GM10248 (cell line): ENCODE data around the gene SELENOM.
"Not testable (repeated sequence)": the region's sequence is repeated elsewhere in the genome, so short reads cannot be mapped to it uniquely, and the experiment has no call there.

Experiments
- CTCF ChIA-PET: fragments of 300-600 bp; sonication (Branson Sonifier 250); formaldehyde crosslinking; extraction: SDS; loops from one replicate; lab custom pipeline; 2021; ENCODE audit warnings: antibody characterized with exemption; lab: Yijun Ruan, JAX
- POLR2A ChIA-PET: fragments of 350-650 bp; sonication (Branson Sonifier 250); formaldehyde crosslinking; extraction: SDS; loops from one replicate; lab custom pipeline; 2020; ENCODE audit warnings: antibody characterized with exemption; lab: Yijun Ruan, JAX
- DNase-seq: peaks from one replicate; pipeline ENCODE4 v3.0.0; 2012; ENCODE audit errors: extremely low spot score
- TF ChIP-seq, protein P1 (sequence below): IDR thresholded peaks from 2 replicates; pipeline ENCODE4 v1.5.1; 2012; ENCODE audit warnings: mild to moderate bottlenecking, low read depth; ENCODE audit errors: extremely low read depth, missing control alignments, control extremely low read depth

The SELENOM gene

DNA sequence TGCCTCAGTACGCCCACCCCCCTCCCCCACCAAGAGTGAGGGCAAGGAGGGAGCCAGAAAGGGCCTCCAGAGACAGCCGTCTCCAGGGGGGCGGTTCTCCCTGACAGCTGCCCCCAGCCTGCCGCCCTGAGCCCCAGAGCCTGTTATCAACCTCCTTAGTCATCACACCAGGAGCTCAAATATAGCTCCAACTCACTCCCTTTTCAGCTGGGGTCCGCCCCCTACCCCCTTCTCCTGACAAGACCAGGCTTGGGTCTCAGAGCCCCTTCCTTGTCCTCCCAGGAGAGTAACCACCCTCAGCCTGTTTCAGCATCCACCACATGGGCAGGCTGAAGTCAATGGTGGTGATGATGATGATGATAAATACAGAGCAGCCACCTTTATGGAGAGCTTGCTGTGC lies 12.9 kb upstream of the SELENOM start:
- DNase-seq: no peak
- TF ChIP-seq, protein P1, sequence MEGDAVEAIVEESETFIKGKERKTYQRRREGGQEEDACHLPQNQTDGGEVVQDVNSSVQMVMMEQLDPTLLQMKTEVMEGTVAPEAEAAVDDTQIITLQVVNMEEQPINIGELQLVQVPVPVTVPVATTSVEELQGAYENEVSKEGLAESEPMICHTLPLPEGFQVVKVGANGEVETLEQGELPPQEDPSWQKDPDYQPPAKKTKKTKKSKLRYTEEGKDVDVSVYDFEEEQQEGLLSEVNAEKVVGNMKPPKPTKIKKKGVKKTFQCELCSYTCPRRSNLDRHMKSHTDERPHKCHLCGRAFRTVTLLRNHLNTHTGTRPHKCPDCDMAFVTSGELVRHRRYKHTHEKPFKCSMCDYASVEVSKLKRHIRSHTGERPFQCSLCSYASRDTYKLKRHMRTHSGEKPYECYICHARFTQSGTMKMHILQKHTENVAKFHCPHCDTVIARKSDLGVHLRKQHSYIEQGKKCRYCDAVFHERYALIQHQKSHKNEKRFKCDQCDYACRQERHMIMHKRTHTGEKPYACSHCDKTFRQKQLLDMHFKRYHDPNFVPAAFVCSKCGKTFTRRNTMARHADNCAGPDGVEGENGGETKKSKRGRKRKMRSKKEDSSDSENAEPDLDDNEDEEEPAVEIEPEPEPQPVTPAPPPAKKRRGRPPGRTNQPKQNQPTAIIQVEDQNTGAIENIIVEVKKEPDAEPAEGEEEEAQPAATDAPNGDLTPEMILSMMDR: no peak
- ChIA-PET CTCF (interaction anchor here (1.5 kb wide), 1 partner anchor 18 kb away, joined by 4 read pairs; no protein-coding TSS in a partner anchor), POLR2A (no interaction called here)

DNA sequence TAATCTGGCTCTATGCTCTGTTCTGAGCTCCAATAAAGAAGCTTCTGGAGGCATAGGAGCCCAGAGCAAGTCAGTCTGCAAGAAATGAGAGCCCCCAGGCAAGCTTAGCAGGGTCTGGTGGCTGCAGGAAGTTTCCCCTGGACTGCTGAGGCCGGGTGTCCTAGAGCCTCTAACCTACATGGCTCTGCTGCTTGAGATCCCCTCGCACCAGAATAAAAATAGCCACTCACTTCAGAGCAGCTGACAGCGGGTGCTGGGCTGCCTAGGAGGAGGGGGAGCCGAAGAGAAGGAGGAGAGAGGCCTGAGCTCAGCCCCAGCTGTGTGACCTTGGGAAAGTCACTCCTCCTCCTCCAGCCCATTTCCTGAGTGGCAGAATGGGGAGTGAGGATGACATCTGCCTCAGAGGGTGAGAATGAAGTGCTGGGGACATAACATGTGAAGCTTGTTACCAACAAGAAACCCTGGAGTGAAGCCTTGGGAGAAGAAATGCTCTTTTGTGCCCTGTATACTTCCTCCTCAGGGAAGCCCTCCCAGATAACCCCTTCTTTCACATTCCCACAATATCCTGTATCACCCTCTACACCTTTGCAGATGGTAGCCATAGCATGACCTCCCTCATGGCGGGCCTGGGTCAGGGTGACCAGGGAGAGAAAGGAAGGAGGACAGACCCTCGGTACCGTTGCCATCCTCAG lies 11.8 kb upstream of the SELENOM start:
- DNase-seq: no peak
- CTCF ChIA-PET: interaction anchor here (0.8 to 1.5 kb wide), 2 partner anchors 17 to 35 kb away, joined by 3 to 4 read pairs; no protein-coding TSS in a partner anchor
- POLR2A ChIA-PET: interaction anchor here (0.7 kb wide), 1 partner anchor 34 kb away, joined by 3 read pairs; no protein-coding TSS in a partner anchor
- TF ChIP-seq, protein P1: no peak

DNA sequence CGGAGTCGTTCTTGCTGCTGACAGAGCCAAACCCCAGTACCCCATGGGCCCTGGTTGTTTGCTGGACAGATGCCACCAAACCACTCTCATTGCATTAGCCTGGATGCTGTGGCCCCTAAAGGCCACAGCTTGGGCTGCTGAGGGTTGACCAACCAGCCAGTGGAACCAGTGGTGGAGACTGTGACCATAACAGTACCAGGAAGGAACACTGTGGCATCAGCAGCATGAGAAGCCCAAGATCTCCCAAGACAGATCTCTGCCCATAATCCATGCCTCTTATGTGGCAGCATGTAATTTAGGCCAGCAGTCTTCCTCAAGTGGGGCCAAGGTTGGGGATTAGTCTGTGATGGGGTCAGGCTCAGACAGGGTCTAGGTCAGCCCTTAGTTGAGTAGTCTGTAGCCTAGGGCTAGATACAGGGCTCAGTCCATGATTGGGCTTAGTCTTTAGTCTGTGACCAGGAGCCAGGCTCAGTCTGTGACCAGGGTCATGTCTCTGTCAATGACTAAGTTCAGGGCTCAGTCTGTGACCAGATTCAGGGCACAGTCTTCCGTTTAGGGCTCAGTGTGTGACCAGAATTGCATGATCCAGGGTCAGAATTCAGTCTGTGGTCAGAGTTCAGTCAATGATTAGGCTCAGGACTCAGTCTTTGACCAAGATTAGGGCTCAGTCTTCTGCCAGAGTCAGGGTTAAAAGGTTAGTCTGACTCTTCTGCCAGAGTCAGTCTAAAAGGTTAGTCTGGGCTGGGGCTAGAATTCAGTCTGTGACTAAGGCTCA lies 10.9 kb upstream of the SELENOM start:
- TF ChIP-seq, protein P1: no peak
- CTCF ChIA-PET: interaction anchor here (0.8 to 1.6 kb wide), 3 partner anchors 10 to 34 kb away, joined by 3 to 6 read pairs (median 3); partner anchors contain the start of gene SELENOM
- POLR2A ChIA-PET: interaction anchor here (0.9 kb wide), 1 partner anchor 37 kb away, joined by 3 read pairs; the partner anchor contains the start of gene SMTN
- no peak for DNase-seq

DNA sequence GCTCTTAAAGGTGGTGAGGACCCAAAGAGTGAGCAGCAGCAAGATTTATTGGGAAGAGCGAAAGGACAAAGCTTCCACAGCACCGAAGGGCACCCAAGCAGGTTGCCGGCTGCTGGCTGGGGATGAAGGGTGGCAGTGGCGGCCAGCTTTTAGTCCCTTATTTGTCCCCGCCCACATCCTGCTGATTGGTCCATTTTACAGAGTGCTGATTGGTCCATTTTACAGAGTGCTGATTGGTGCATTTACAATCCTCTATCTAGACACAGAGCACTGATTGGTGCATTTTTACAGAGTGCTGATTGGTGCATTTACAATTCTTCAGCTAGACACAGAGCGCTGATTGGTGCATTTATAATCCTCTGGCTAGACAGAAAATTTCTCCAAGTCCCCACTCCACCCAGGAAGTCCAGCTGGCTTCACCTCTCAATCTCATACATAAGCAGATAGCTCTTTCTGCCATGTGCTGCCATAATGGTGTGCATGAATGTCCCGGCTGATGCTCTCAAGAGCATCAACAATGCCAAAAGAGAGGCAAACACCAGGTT lies 5.3 kb upstream of the SELENOM start:
- DNase-seq, POLR2A ChIA-PET: not testable (repeated sequence)
- CTCF ChIA-PET: interaction anchor here (1.0 kb wide), 2 partner anchors 11 to 24 kb away, joined by 3 to 4 read pairs; no protein-coding TSS in a partner anchor

DNA sequence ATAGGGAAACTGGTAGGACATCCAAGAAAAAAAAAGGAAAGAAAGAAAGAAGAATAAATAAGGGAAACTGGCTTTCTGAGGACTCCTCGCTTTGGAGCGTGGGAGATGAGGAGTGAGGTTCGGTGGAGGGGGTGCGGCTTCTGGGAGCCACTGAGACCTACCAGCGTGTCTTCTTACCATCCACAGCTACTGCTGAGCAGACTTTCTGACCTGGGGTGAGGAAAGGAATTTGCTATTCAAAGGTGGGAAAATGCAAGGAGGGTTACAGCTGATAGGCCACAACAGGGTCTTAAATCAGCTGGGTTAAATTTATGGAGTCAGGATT lies 488 bp upstream of the SELENOM start:
- no peak for DNase-seq
- TF ChIP-seq, protein P1: no peak
- CTCF ChIA-PET: interaction anchor here (0.6 to 3.1 kb wide), 20 partner anchors 8 to 206 kb away, joined by 3 to 16 read pairs (median 5); partner anchors contain the start of gene LIMK2
- POLR2A ChIA-PET: interaction anchor here (0.8 to 1.4 kb wide), 3 partner anchors 27 to 183 kb away, joined by 3 read pairs; partner anchors contain the start of genes MORC2, SMTN and TUG1

DNA sequence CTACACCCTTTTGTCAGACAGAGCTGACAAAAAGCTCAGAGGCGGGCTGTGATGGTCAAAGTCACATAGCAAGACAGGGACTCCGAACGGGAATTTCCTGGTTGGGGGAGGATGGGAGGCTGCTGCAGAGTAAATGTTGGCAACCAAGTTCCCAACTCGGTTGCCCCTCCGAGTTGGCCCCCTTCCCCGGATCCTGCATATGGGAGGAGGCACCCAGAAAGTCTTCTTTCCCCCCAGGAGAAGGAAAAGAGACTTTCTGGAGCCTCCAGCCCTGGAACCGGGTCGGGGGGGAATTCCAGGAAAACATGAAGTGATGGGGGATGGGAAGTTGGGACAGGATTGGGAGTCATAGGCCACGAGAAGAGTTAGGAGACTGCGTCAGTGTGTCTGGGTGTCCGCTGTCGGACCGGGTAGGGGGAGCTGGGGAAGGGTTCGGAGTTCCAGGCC lies 614 bp downstream of the SELENOM start:
- POLR2A ChIA-PET: no interaction called here
- TF ChIP-seq, protein P1: no peak
- CTCF ChIA-PET: interaction anchor here (0.7 to 3.1 kb wide), 8 partner anchors 7 to 166 kb away, joined by 3 to 16 read pairs (median 6); no protein-coding TSS in a partner anchor
- no peak for DNase-seq
